Heart right ventricle (tissue), 16 donors: ENCODE data around the gene TBC1D22A. TPM values are rescaled to one million over a fixed set of nuclear protein-coding genes. Genes with fewer than 3 reads are reported as not detected.

Experiments used
- ATAC-seq, 8 donors: fragments of 200-7000 bp; cut with Tn5 transposase; one replicate each; pipeline ENCODE4 v1.9.1; 2020; ENCODE audit warnings: mild to moderate bottlenecking in 8 of 8, moderate library complexity in 8 of 8, moderate number of reproducible peaks in 1 of 8
- DNase-seq, 2 donors: peaks; one replicate each; pipeline ENCODE4 v3.0.0-alpha.2; 2020
- H3K27ac ChIP-seq, 10 donors: fragments of 200-600 bp; sonication (generic) in 2 of 10; one replicate each; pipeline versions ENCODE4 v1.5.0 to v1.8.0; 2020 to 2022; ENCODE audit warnings: mild to moderate bottlenecking in 3 of 10
- H3K27me3 ChIP-seq, 7 donors: fragments of 200-600 bp; one replicate each; pipeline ENCODE4 v1.8.0; 2021 to 2022; ENCODE audit warnings: mild to moderate bottlenecking in 2 of 7
- H3K36me3 ChIP-seq, 9 donors: fragments of 200-600 bp; sonication (generic) in 1 of 9; one replicate each; pipeline versions ENCODE4 v1.5.0 to v1.8.0; 2020 to 2022; ENCODE audit warnings: mild to moderate bottlenecking in 2 of 9
- H3K4me1 ChIP-seq, 9 donors: fragments of 200-600 bp; sonication (generic) in 1 of 9; one replicate each; pipeline versions ENCODE4 v1.5.0 to v1.8.0; 2020 to 2022; ENCODE audit warnings: mild to moderate bottlenecking in 4 of 9
- H3K4me3 ChIP-seq, 10 donors: fragments of 200-600 bp; sonication (generic) in 2 of 10; one replicate each; pipeline versions ENCODE4 v1.5.0 to v1.8.0; 2020 to 2022; ENCODE audit warnings: mild to moderate bottlenecking in 7 of 10, moderate library complexity in 2 of 10
- H3K9me3 ChIP-seq, 11 donors: fragments of 200-600 bp in 10 of 11; sonication (generic) in 2 of 11; one replicate each; pipeline versions ENCODE4 v1.5.0 to v1.8.0; 2013 to 2022; ENCODE audit warnings: mild to moderate bottlenecking in 2 of 11, control low read depth in 1 of 11, moderate library complexity in 1 of 11
- WGBS, 2 donors: extraction: QIAGEN DNeasy Blood & Tissue Kit; methylation state at CpG; one replicate each; pipeline ENCODE4 v1.1.7; 2013; ENCODE audit warnings: inconsistent platforms in 1 of 2; 5-methylcytosine and 5-hydroxymethylcytosine counted together
- intact Hi-C, 10 donors: fragments of 100-400 bp; cut with DNase I; formaldehyde crosslinking; loops; one replicate each; pipeline versions ENCODE4 v1.11.1 to v1.14.2; 2022
- polyA plus RNA-seq, 2 donors: library from polyadenylated mRNA; stranded (reverse); fragments of 200-250 nt; gene quantifications; one replicate each; pipeline ENCODE4 v1.2.3, GENCODE V29; 2013
- total RNA-seq, 10 donors: library from RNA; stranded (reverse); fragmentation: NEBNext Ultra II Directional in 3 of 10; extraction: Animal tissue kit (Norgen Biotek cat#: 25700) in 3 of 10; gene quantifications; one replicate each; pipeline versions ENCODE4 v1.2.1 to v1.2.4, GENCODE V29; 2021 to 2023
- TF ChIP-seq, protein P1 (sequence below), 9 donors: fragments of 200-600 bp; sonication (generic) in 2 of 9; IDR thresholded peaks; one replicate each; pipeline versions ENCODE4 v1.5.0 to v1.8.0; 2021 to 2022; ENCODE audit warnings: antibody characterized with exemption in 9 of 9, mild to moderate bottlenecking in 5 of 9, moderate library complexity in 1 of 9
- donor health status: Arrhythmogenic right ventricular cardiomyopathy.
- donor health status: ischemic (EF 13 %, LVEDD 7.1; RV severe dilation, severe dysfunction).
- donor health status: healthy with polysubstance abuse.
- donor health status: DM: no; HTN: yes; CAD: no.
- donor health status: DM: no; HTN: no; CAD: no.
- donor health status: ischemic (EF 25% LVEDD 6.9; RV normal size, moderate dysfunction).
- donor health status: ischemic (EF 25% LVEDD 5.7; RV mildly dilated, moderate dysfunction).
- donor health status: healthy.
- donor health status: DM: yes; HTN: yes; CAD: no.
- donor health status: Ischemic cardiomyopathy.
- donor health status: ischemic (EF 35%, LVEDD 5.7; RV mildly dilated, moderate dysfunction).
- donor health status: nonischemic (EF 11% LVEDD 7.7; RV severe dilation, severe dysfunction).
- donor health status: DM: yes; HTN: yes; CAD: no.
- donor health status: PGD.
- donor health status: ischemic (EF 29% LVEDD 5.4; RV normal size, mild dysfunction).
- donor health status: nonischemic (EF 23%, LVEDD 6.1; RV moderate dilation, normal function).

Gene TBC1D22A
- total and polyA plus RNA-seq, 12 donors, result 7.2 to 27.9 (median 17.9) TPM

- Histone ChIP-seq H3K9me3 (no peaks in the 10 kb centered on the region), H3K4me1 (peaks cover 0 to 17% (median 0%) of the 10 kb centered on the region in 9 donors), H3K27me3 (no peaks in the 10 kb centered on the region), H3K36me3 (peaks cover 0 to 33% (median 0%) of the 10 kb centered on the region in 9 donors), H3K27ac (no peak overlapping the region), H3K4me3 (no peak overlapping the region)
- ATAC-seq, result no peak
- 88 to 98% methylated on average over 9 of the region's 9 CpGs for WGBS, 2 donors
- intact Hi-C loops, result no loop called here
- TF ChIP-seq, protein P1, sequence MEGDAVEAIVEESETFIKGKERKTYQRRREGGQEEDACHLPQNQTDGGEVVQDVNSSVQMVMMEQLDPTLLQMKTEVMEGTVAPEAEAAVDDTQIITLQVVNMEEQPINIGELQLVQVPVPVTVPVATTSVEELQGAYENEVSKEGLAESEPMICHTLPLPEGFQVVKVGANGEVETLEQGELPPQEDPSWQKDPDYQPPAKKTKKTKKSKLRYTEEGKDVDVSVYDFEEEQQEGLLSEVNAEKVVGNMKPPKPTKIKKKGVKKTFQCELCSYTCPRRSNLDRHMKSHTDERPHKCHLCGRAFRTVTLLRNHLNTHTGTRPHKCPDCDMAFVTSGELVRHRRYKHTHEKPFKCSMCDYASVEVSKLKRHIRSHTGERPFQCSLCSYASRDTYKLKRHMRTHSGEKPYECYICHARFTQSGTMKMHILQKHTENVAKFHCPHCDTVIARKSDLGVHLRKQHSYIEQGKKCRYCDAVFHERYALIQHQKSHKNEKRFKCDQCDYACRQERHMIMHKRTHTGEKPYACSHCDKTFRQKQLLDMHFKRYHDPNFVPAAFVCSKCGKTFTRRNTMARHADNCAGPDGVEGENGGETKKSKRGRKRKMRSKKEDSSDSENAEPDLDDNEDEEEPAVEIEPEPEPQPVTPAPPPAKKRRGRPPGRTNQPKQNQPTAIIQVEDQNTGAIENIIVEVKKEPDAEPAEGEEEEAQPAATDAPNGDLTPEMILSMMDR (IDR thresholded peaks at IDR 0.05), result no peak
- no peak for DNase-seq
Measured at GRCh38 chr22:46851941-46852340, 89.5 kb downstream of the TBC1D22A start.

DNA sequence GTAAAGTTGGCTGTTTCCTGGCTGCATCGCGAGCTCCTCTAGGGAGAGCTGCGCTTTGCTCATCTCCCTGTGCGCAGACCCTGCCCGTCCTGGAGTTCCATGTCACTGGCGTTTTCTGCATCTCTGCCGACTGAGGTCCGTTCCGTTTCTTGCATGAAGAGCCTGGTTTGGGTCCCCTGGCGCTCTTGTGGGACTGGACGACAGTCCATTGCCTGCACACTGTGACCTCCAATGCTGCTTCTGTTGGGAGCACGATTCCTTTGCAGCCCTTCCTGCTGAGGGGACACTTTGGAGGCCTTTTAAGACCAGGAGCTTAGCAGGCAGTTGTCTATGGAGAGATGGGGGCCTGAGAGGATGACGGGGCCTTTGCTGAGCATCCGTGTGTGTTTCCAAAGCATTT, 90.3 kb downstream of the TBC1D22A start:
- Histone ChIP-seq H3K9me3 (no peaks in the 10 kb centered on the region), H3K36me3 (peaks cover 0 to 26% (median 0%) of the 10 kb centered on the region in 9 donors), H3K4me1 (peaks cover 0 to 17% (median 0%) of the 10 kb centered on the region in 9 donors), H3K4me3 (no peak overlapping the region), H3K27me3 (no peaks in the 10 kb centered on the region), H3K27ac (peak overlapping the region in 1 of 10 donors; percentile 66)
- no peak for DNase-seq
- TF ChIP-seq, protein P1 (IDR thresholded peaks at IDR 0.05), result no peak
- WGBS, 2 donors, result 95 to 96% methylated on average over 14 of the region's 14 CpGs
- no peak for ATAC-seq
- intact Hi-C loops, result no loop called here

DNA sequence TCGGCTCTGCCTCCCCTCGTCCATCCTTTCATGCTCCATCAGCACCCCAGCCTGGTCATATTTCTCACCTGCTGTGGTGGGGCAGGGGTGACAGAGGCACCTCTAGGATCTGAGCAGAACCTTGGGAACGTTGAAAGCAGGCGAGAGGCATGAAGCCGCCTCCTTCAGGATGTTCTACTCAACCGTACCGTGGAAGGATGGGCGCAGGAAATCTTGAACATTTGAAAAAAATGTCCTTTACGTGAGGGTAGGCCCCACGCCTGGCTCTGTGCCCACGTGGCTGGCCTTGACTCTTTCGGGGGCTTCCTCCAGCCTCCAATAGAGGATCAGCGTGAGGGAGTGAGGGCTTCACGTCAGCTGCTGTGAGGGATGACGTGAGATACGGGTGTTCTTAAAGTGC, 90.7 kb downstream of the TBC1D22A start:
- no peak overlapping the region for H3K4me3 ChIP-seq
- 92 to 95% methylated on average over 16 of the region's 16 CpGs for WGBS, 2 donors
- intact Hi-C loops, result no loop called here

DNA sequence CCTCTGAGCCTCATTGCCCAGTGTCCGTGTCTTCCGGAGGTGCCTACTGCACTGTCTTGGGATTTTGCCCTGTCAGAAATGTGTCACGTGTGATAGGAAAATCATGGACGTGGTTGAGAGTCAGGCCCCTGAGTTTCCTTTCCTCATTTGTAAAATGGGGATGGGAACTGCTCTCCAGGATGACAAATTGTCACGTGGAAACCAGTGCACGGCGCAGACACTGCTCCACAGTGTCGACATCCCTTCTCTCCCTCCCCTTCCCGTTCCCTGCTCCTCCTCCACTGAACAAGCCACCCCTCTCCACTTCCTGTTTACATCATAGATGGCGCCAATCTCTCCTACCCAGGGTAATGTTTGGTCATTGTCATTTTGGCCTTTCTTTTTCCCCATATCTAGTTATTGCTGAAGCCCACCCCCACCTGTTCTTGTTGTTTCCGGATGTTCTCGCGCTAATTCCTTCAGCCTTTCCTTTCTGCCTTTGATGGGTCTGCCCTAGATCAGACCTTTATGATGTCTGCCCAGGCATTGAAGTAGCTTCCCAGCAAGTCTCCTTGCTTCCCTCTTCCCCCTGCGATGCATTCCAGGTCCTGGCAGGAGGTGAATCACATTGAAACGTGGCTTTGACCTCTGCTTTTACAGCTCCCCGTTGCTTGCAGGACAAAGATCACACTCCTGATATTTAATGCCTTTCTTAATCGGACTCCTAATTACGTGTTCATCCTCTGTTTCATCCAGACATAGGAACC, 91.8 kb downstream of the TBC1D22A start:
- no peaks in the 10 kb centered on the region for H3K9me3 ChIP-seq
- peak overlapping the region in 4 of 10 donors; percentile 36 to 66 (median 46) for H3K27ac ChIP-seq
- DNase-seq, result peak in 1 of 2 donors; percentile 53
- no peaks in the 10 kb centered on the region for H3K27me3 ChIP-seq
- no peak overlapping the region for H3K4me3 ChIP-seq
- 67 to 76% methylated on average over 18 of the region's 18 CpGs for WGBS, 2 donors
- peaks cover 0 to 17% (median 0%) of the 10 kb centered on the region in 9 donors for H3K4me1 ChIP-seq
- TF ChIP-seq, protein P1 (IDR thresholded peaks at IDR 0.05), result no peak
- peak; percentile 63 to 94 (median 86) for ATAC-seq
- peaks cover 0 to 26% (median 0%) of the 10 kb centered on the region in 9 donors for H3K36me3 ChIP-seq
- intact Hi-C loops, result no loop called here

More for the DNA sequence above, 90.7 kb downstream of the TBC1D22A start:
- ATAC-seq (no peak), DNase-seq (no peak)
- Histone ChIP-seq H3K36me3 (peaks cover 0 to 26% (median 0%) of the 10 kb centered on the region in 9 donors), H3K9me3 (no peaks in the 10 kb centered on the region), H3K27me3 (no peaks in the 10 kb centered on the region), H3K4me1 (peaks cover 0 to 17% (median 0%) of the 10 kb centered on the region in 9 donors), H3K27ac (peak overlapping the region in 3 of 10 donors; percentile 36 to 66 (median 44))
- TF ChIP-seq, protein P1 (IDR thresholded peaks at IDR 0.05), result no peak
